ENCODE measurements around the gene MRPL12.

Gene MRPL12

DNA sequence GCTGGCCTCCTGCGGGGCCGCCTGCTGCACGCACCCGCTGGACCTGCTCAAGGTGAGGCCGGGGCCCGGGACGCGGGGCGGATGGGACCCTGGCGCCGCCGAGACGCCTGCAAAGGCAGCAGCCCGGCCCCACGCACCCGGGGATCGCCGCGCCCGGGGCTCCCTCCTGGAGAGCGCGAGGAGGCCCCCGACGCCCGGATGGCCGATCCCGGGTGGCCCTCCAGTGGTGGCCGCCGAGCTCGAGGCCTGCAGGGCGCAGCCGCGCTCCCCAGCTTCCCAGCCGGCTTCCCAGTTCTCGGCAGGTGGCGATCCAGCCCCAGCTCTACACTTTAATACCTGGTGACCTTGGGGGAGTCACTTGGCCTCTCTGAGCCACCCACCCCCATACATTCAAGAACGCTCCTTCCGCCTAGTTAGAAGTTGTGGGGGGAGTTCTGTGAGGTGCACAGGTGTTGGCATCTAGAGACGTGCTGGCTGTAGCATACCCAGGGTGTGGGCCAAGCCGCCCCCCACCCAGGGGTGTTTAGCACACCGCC lies 9.4 kb downstream of the MRPL12 start:
- TF ChIP-seq, protein P1, sequence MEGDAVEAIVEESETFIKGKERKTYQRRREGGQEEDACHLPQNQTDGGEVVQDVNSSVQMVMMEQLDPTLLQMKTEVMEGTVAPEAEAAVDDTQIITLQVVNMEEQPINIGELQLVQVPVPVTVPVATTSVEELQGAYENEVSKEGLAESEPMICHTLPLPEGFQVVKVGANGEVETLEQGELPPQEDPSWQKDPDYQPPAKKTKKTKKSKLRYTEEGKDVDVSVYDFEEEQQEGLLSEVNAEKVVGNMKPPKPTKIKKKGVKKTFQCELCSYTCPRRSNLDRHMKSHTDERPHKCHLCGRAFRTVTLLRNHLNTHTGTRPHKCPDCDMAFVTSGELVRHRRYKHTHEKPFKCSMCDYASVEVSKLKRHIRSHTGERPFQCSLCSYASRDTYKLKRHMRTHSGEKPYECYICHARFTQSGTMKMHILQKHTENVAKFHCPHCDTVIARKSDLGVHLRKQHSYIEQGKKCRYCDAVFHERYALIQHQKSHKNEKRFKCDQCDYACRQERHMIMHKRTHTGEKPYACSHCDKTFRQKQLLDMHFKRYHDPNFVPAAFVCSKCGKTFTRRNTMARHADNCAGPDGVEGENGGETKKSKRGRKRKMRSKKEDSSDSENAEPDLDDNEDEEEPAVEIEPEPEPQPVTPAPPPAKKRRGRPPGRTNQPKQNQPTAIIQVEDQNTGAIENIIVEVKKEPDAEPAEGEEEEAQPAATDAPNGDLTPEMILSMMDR (IDR thresholded peaks at IDR 0.05; ENCODE audit: insufficient read depth, low read length, missing control alignments): peak; percentile 35
- peak overlapping the region; percentile 67 for H3K4me3 ChIP-seq (ENCODE audit: low read depth, low read length)
- ChIA-PET POLR2A (interaction anchor here (1.0 to 2.9 kb wide), 2 partner anchors 9 to 10 kb away, joined by 4 to 14 read pairs; partner anchors contain the start of gene MRPL12), CTCF (interaction anchor here (0.7 to 1.4 kb wide), 7 partner anchors 8 to 151 kb away, joined by 3 to 4 read pairs (median 3); partner anchors contain the start of genes ARL16 and HGS)
- no peak for DNase-seq (ENCODE audit: low read depth, low spot score)

- POLR2A ChIA-PET: interaction anchor here (0.7 to 2.9 kb wide), 4 partner anchors 8 to 156 kb away, joined by 3 to 14 read pairs (median 4); partner anchors contain the start of genes MCRIP1 and MRPL12
- DNase-seq (ENCODE audit: low read depth, low spot score): no peak
- CTCF ChIA-PET: interaction anchor here (1.0 to 1.4 kb wide), 6 partner anchors 9 to 150 kb away, joined by 3 to 4 read pairs (median 3); partner anchors contain the start of genes ARL16 and HGS
- TF ChIP-seq, protein P1 (IDR thresholded peaks at IDR 0.05; ENCODE audit: insufficient read depth, low read length, missing control alignments): no peak
- peak overlapping the region; percentile 67 for H3K4me3 ChIP-seq (ENCODE audit: low read depth, low read length)
Observed at GRCh38 chr17:81713004-81713555, 9.9 kb downstream of the MRPL12 start.

DNA sequence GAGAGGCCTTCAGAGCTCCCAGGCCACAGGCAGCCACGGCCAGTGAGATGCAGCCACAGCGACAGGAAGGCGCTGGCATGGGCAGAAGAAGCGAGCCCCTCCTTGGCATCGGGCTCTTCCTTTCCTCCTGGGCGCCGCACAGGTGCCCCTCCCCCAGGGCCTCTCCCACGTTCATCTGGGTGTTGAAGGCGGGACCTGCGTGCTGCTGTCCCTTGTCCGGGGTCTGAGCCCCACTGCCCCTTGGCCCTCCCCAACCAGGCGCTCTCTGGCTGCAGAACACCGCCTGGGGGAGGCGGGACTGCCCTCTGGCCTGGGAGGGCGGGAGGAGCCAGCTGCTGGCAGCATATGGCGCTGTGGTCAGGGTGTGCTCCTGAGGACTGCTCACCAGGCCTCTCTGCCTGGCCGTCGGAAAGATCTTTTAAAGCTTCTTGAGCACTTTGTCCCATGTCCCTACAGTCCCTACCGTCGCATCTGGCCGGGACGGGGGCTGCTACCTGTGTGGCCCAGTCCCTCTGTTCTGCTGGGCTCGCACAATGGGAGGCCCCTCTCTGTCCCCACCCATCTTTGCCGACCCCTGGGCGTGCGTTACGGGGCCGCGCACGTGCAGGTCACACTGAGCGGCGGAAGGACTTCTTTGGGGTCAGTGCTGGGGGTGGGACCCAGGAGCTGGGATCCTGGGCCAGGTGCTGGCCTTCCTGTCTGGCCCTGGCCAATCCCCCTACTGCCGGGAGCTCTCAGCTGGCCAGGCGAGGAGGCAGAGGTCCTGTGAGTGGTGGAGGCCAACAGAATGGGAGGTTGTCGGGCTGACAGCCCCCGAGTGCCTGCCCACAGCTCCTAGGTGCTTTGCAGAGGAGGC lies 10.6 kb downstream of the MRPL12 start:
- no peak overlapping the region for H3K4me3 ChIP-seq (ENCODE audit: low read depth, low read length)
- ChIA-PET POLR2A (interaction anchor here (0.7 to 2.9 kb wide), 3 partner anchors 11 to 155 kb away, joined by 3 to 14 read pairs (median 3); partner anchors contain the start of genes MCRIP1 and MRPL12), CTCF (interaction anchor here (1.0 to 1.4 kb wide), 6 partner anchors 10 to 149 kb away, joined by 3 to 4 read pairs (median 3); partner anchors contain the start of genes ARL16 and HGS)
- TF ChIP-seq, protein P1 (IDR thresholded peaks at IDR 0.05; ENCODE audit: insufficient read depth, low read length, missing control alignments): no peak
- DNase-seq (ENCODE audit: low read depth, low spot score): no peak

- ChIA-PET CTCF (interaction anchor here (1.6 kb wide), 1 partner anchor 11 kb away, joined by 4 read pairs; no protein-coding TSS in a partner anchor), POLR2A (no interaction called here)
- TF ChIP-seq, protein P1 (IDR thresholded peaks at IDR 0.05; ENCODE audit: insufficient read depth, low read length, missing control alignments): no peak
- no peak for DNase-seq (ENCODE audit: low read depth, low spot score)
- H3K4me3 ChIP-seq (ENCODE audit: low read depth, low read length): no peak overlapping the region
Observed at GRCh38 chr17:81714412-81715106, 11.4 kb downstream of the MRPL12 start.

GRCh38 chr17:81715107-81715871 lies 12.1 kb downstream of the MRPL12 start:
- TF ChIP-seq, protein P1 (IDR thresholded peaks at IDR 0.05; ENCODE audit: insufficient read depth, low read length, missing control alignments): no peak
- ChIA-PET CTCF (interaction anchor here (1.6 kb wide), 1 partner anchor 10 kb away, joined by 4 read pairs; no protein-coding TSS in a partner anchor), POLR2A (no interaction called here)
- DNase-seq (ENCODE audit: low read depth, low spot score): no peak
- no peak overlapping the region for H3K4me3 ChIP-seq (ENCODE audit: low read depth, low read length)

All from AG04449 (cell line).